WTC11 (cell line): ENCODE measurements around the gene CCDC34. TPM values are rescaled to one million over a fixed set of nuclear protein-coding genes. Genes with fewer than 3 reads are reported as not detected.

ENCODE experiments used
- ATAC-seq: fragments of 200-7000 bp; cut with Tn5 transposase; 2 replicates; pipeline ENCODE4 v1.10.0; 2021; ENCODE audit warnings: mild to moderate bottlenecking, moderate library complexity
- Bru-seq: library from RNA; stranded (reverse); fragments of 400-500 nt; gene quantifications from one replicate; lab custom pipeline; 2021; lab: Mats Ljungman, UMichigan
- CTCF ChIA-PET: fragments of 300-600 bp; sonication (Branson Sonifier 250); formaldehyde crosslinking; loops from one replicate; lab custom pipeline; 2021; ENCODE audit warnings: antibody characterized with exemption; lab: Charles Lee
- POLR2A ChIA-PET: fragments of 350-600 bp; sonication (Branson Sonifier 250); formaldehyde crosslinking; loops from one replicate; lab custom pipeline; 2021; ENCODE audit warnings: antibody characterized with exemption; lab: Charles Lee
- DNase-seq: peaks from one replicate; pipeline ENCODE4 v3.0.0; 2021; ENCODE audit warnings: low spot score
- H3K27ac Mint-ChIP-seq: 2 replicates; pipeline ENCODE4 v1.8.0; 2021; ENCODE audit warnings: mixed read lengths
- H3K27me3 Mint-ChIP-seq: 2 replicates; pipeline ENCODE4 v1.8.0; 2021; ENCODE audit warnings: low read depth, mild to moderate bottlenecking, moderate library complexity, mixed read lengths
- H3K36me3 Mint-ChIP-seq: 2 replicates; pipeline ENCODE4 v1.8.0; 2021; ENCODE audit warnings: mixed read lengths
- H3K4me1 Mint-ChIP-seq: 2 replicates; pipeline ENCODE4 v1.8.0; 2022; ENCODE audit warnings: mixed read lengths
- H3K4me3 Mint-ChIP-seq: 2 replicates; pipeline ENCODE4 v1.8.0; 2021; ENCODE audit warnings: mild to moderate bottlenecking, moderate library complexity, mixed read lengths
- H3K9me3 Mint-ChIP-seq: 2 replicates; pipeline ENCODE4 v1.8.0; 2021; ENCODE audit warnings: mixed read lengths
- ATF6 ChIP-seq: sonication (generic); formaldehyde crosslinking; IDR thresholded peaks from 2 replicates; pipeline ENCODE4 v1.8.1; 2023; ENCODE audit warnings: mild to moderate bottlenecking, missing genetic modification reagents
- CREB1 ChIP-seq: sonication (generic); formaldehyde crosslinking; IDR thresholded peaks from 2 replicates; pipeline ENCODE4 v1.8.0; 2023; ENCODE audit warnings: mild to moderate bottlenecking, missing genetic modification reagents
- CREM ChIP-seq: sonication (generic); formaldehyde crosslinking; IDR thresholded peaks from 2 replicates; pipeline ENCODE4 v1.8.1; 2022; ENCODE audit warnings: mild to moderate bottlenecking, missing genetic modification reagents, moderate library complexity
- E2F4 ChIP-seq: sonication (generic); formaldehyde crosslinking; IDR thresholded peaks from 2 replicates; pipeline ENCODE4 v1.8.1; 2022; ENCODE audit warnings: low read depth, mild to moderate bottlenecking, moderate library complexity, missing genetic modification reagents, borderline replicate concordance
- E2F5 ChIP-seq: sonication (generic); formaldehyde crosslinking; IDR thresholded peaks from 2 replicates; pipeline ENCODE4 v1.8.1; 2022; ENCODE audit warnings: mild to moderate bottlenecking, moderate library complexity, missing genetic modification reagents
- NFE2L1 ChIP-seq: sonication (generic); formaldehyde crosslinking; IDR thresholded peaks from 2 replicates; pipeline ENCODE4 v1.8.1; 2023; ENCODE audit warnings: missing genetic modification reagents
- NFYB ChIP-seq: sonication (generic); formaldehyde crosslinking; conservative IDR thresholded peaks from 2 replicates; pipeline ENCODE4 v1.8.0; 2022; ENCODE audit warnings: low read depth, missing genetic modification reagents
- NR3C1 ChIP-seq: sonication (generic); formaldehyde crosslinking; conservative IDR thresholded peaks from 2 replicates; pipeline ENCODE4 v1.8.1; 2023; ENCODE audit warnings: low read depth, mild to moderate bottlenecking, missing genetic modification reagents
- OVOL2 ChIP-seq: fragments of 250-450 bp; sonication (Bioruptor Pico); IDR thresholded peaks from 2 replicates; pipeline ENCODE4 v1.9.0; 2021; ENCODE audit warnings: mild to moderate bottlenecking, borderline replicate concordance
- PRDM15 ChIP-seq: sonication (generic); formaldehyde crosslinking; IDR thresholded peaks from 2 replicates; pipeline ENCODE4 v1.8.0; 2022; ENCODE audit warnings: missing genetic modification reagents
- RELA ChIP-seq: sonication (generic); formaldehyde crosslinking; IDR thresholded peaks from 2 replicates; pipeline ENCODE4 v1.8.1; 2022; ENCODE audit warnings: missing genetic modification reagents, mild to moderate bottlenecking, borderline replicate concordance
- SOX15 ChIP-seq: fragments of 250-450 bp; sonication (Bioruptor Pico); IDR thresholded peaks from 2 replicates; pipeline ENCODE4 v1.9.0; 2021; ENCODE audit warnings: mild to moderate bottlenecking
- TEAD1 ChIP-seq: sonication (generic); formaldehyde crosslinking; IDR thresholded peaks from 2 replicates; pipeline ENCODE4 v1.8.0; 2022; ENCODE audit warnings: mild to moderate bottlenecking, missing genetic modification reagents
- ZBTB21 ChIP-seq: sonication (generic); formaldehyde crosslinking; IDR thresholded peaks from 2 replicates; pipeline ENCODE4 v1.8.1; 2023; ENCODE audit warnings: mild to moderate bottlenecking, missing genetic modification reagents, borderline replicate concordance
- ZMAT4 ChIP-seq: fragments of 250-450 bp; sonication (Bioruptor Pico); IDR thresholded peaks from 2 replicates; pipeline ENCODE4 v1.9.0; 2021; ENCODE audit warnings: mild to moderate bottlenecking
- ZNF232 ChIP-seq: sonication (generic); formaldehyde crosslinking; IDR thresholded peaks from 2 replicates; pipeline ENCODE4 v1.8.0; 2022; ENCODE audit warnings: mild to moderate bottlenecking, missing genetic modification reagents
- ZNF416 ChIP-seq: fragments of 250-450 bp; sonication (Bioruptor Pico); IDR thresholded peaks from 2 replicates; pipeline ENCODE4 v1.9.0; 2021; ENCODE audit warnings: mild to moderate bottlenecking, inconsistent platforms
- ZNF423 ChIP-seq: fragments of 250-450 bp; sonication (Bioruptor Pico); IDR thresholded peaks from 2 replicates; pipeline ENCODE4 v2.1.2; 2022; ENCODE audit warnings: mild to moderate bottlenecking, moderate library complexity
- ZNF425 ChIP-seq: fragments of 250-450 bp; sonication (Bioruptor Pico); conservative IDR thresholded peaks from 2 replicates; pipeline ENCODE4 v1.9.0; 2021; ENCODE audit warnings: mild to moderate bottlenecking
- ZNF671 ChIP-seq: fragments of 250-450 bp; sonication (Bioruptor Pico); IDR thresholded peaks from 2 replicates; pipeline ENCODE4 v1.8.0; 2021; ENCODE audit warnings: mild to moderate bottlenecking
- ZSCAN18 ChIP-seq: fragments of 250-450 bp; sonication (Bioruptor Pico); IDR thresholded peaks from 2 replicates; pipeline ENCODE4 v2.1.2; 2022; ENCODE audit warnings: mild to moderate bottlenecking, moderate library complexity
- long read RNA-seq, 3 experiments: library from RNA in 1 of 3; library from capped mRNA in 1 of 3; library from polyadenylated mRNA in 1 of 3; unstranded in 2 of 3; stranded (forward) in 1 of 3; transcript quantifications; one replicate each; pipeline ENCODE4 v2.0.0, GENCODE V29; 2021
- total RNA-seq: library from RNA; stranded (reverse); gene quantifications from 3 replicates; pipeline ENCODE4 v1.2.3, GENCODE V29; 2021

CCDC34 gene
- total RNA-seq (18.9 to 23.7 TPM (median 22.8 TPM) in 3 replicates), Bru-seq, nascent RNA (percentile 73 among the genes with signal in this experiment)
- long read RNA-seq, experiment 1, transcript CCDC34-202 (6 exons, 2,103 nt): major isoform, 73 of 103 reads
- long read RNA-seq, experiment 1, partial matches to known transcripts: 2 of 103 reads
- long read RNA-seq, experiment 1, other reads (novel, unspliced or antisense): 24 of 103 reads
- long read RNA-seq, experiment 2, transcript CCDC34-202 (6 exons, 2,103 nt): major isoform, 23 of 41 reads
- long read RNA-seq, experiment 2, partial matches to known transcripts: 9 of 41 reads
- long read RNA-seq, experiment 2, other reads (novel, unspliced or antisense): 6 of 41 reads
- long read RNA-seq, experiment 3, transcript CCDC34-202 (6 exons, 2,103 nt): major isoform, 92 of 127 reads
- long read RNA-seq, experiment 3, transcript CCDC34-201 (3 exons, 2,109 nt): minor isoform, 11 of 127 reads
- long read RNA-seq, experiment 3, partial matches to known transcripts: 8 of 127 reads
- long read RNA-seq, experiment 3, other reads (novel, unspliced or antisense): 15 of 127 reads

- ChIA-PET CTCF (interaction anchor here (0.6 to 1.4 kb wide), 3 partner anchors 12 to 179 kb away, joined by 3 to 4 read pairs (median 3); no protein-coding TSS in a partner anchor), POLR2A (interaction anchor here (0.8 to 1.4 kb wide), 2 partner anchors 48 to 81 kb away, joined by 3 to 5 read pairs; no protein-coding TSS in a partner anchor)
- H3K27ac Mint-ChIP-seq: peak within 1 kb of the TSS; percentile 93
- peak; percentile 96 for ATAC-seq
- H3K4me1 Mint-ChIP-seq: peaks cover 32% of the 10 kb centered on the region
- peak; percentile 92 for DNase-seq
- H3K27me3 Mint-ChIP-seq: no peaks in the 10 kb centered on the region
- peak within 1 kb of the TSS; percentile 83 for H3K4me3 Mint-ChIP-seq
- peaks cover 4% of the 10 kb centered on the region for H3K36me3 Mint-ChIP-seq
- H3K9me3 Mint-ChIP-seq: no peaks in the 10 kb centered on the region
- TF ChIP-seq ZNF671 (CRISPR knock-in tag) (peak; percentile 79; the same call in 1 of the 2 replicates), E2F5 (CRISPR knock-in tag) (peak; percentile 79; the same call in 1 of the 2 replicates), ZNF425 (CRISPR knock-in tag) (no peak), PRDM15 (CRISPR knock-in tag) (no peak), SOX15 (CRISPR knock-in tag) (no peak), ATF6 (no peak), ZMAT4 (CRISPR knock-in tag) (no peak), ZBTB21 (CRISPR knock-in tag) (no peak), NFE2L1 (CRISPR knock-in tag) (no peak), TEAD1 (CRISPR knock-in tag) (peak; percentile 86), NR3C1 (CRISPR knock-in tag) (no peak), ZSCAN18 (no peak), E2F4 (CRISPR knock-in tag) (no peak), RELA (CRISPR knock-in tag) (no peak), ZNF423 (CRISPR knock-in tag) (no peak), OVOL2 (CRISPR knock-in tag) (no peak), NFYB (CRISPR knock-in tag) (no peak; the same call in 1 of the 2 replicates), ZNF416 (peak; percentile 85), CREM (peak; percentile 59; the same call in 1 of the 2 replicates), CREB1 (CRISPR knock-in tag) (no peak), ZNF232 (CRISPR knock-in tag) (no peak)
Measured at GRCh38 chr11:27362749-27363575, at the start of gene CCDC34. TSS of gene CCDC34 (minus strand) at chr11:27363215. CDS start at chr11:27363194, 21 bp downstream.
